PC-9 (cell line): ENCODE measurements around the gene TTC13. TPM values are rescaled to one million over a fixed set of nuclear protein-coding genes. Genes with fewer than 3 reads are reported as not detected.

ENCODE experiments used
- BruUV-seq: library from RNA; stranded (reverse); fragments of 400-500 nt; replicated peaks from 2 replicates; lab custom pipeline; 2021; lab: Mats Ljungman, UMichigan
- CTCF ChIA-PET: fragments of 300-600 bp; sonication (Branson Sonifier 250); formaldehyde crosslinking; loops from one replicate; lab custom pipeline; 2022; ENCODE audit warnings: antibody characterized with exemption; lab: Charles Lee
- POLR2A ChIA-PET: fragments of 300-600 bp; sonication (Branson Sonifier 250); formaldehyde crosslinking; loops from one replicate; lab custom pipeline; 2022; ENCODE audit warnings: antibody characterized with exemption; ENCODE audit not compliant: unreplicated experiment; lab: Charles Lee
- DNase-seq, 2 experiments: peaks; one replicate each; pipeline versions ENCODE4 v3.0.0 to v3.0.0-alpha.2; 2015 to 2022; ENCODE audit warnings: mixed read lengths in 1 of 2
- H2AFZ ChIP-seq: fragments of 200-600 bp; sonication (generic); 2 replicates; pipeline ENCODE4 v1.8.1; 2017; ENCODE audit warnings: antibody characterized with exemption
- H3F3A ChIP-seq: fragments of 200-600 bp; sonication (generic); 2 replicates; pipeline ENCODE4 v1.8.1; 2017; ENCODE audit warnings: antibody characterized with exemption, mild to moderate bottlenecking, low read depth; ENCODE audit not compliant: insufficient read depth
- H3K27ac ChIP-seq: fragments of 200-600 bp; sonication (generic); 2 replicates; pipeline ENCODE4 v1.6.1; 2016; ENCODE audit warnings: mixed run types
- H3K27me3 ChIP-seq: fragments of 200-600 bp; sonication (generic); 2 replicates; pipeline ENCODE4 v1.6.1; 2016; ENCODE audit warnings: low read depth, mixed run types; ENCODE audit not compliant: insufficient read depth
- H3K36me3 ChIP-seq: fragments of 200-600 bp; sonication (generic); 2 replicates; pipeline ENCODE4 v1.6.1; 2016; ENCODE audit warnings: low read depth, mixed run types
- H3K4me1 ChIP-seq: fragments of 200-600 bp; sonication (generic); replicated peaks from 2 replicates; pipeline ENCODE4 v1.6.1; 2016; ENCODE audit warnings: mixed run types; ENCODE audit not compliant: insufficient read depth
- H3K4me2 ChIP-seq: fragments of 200-600 bp; sonication (generic); 2 replicates; pipeline ENCODE4 v1.6.1; 2017; ENCODE audit warnings: mixed run types
- H3K4me3 ChIP-seq: fragments of 200-600 bp; sonication (generic); 2 replicates; pipeline ENCODE4 v1.6.1; 2016; ENCODE audit warnings: mixed run types
- H3K79me2 ChIP-seq: fragments of 200-600 bp; sonication (generic); 2 replicates; pipeline ENCODE4 v1.6.1; 2017; ENCODE audit warnings: low read depth, mixed run types
- H3K9me2 ChIP-seq: fragments of 200-600 bp; sonication (generic); 2 replicates; pipeline ENCODE4 v1.8.1; 2017; ENCODE audit warnings: mild to moderate bottlenecking; ENCODE audit not compliant: insufficient read depth
- H3K9me3 ChIP-seq: fragments of 200-600 bp; sonication (generic); 2 replicates; pipeline ENCODE4 v1.8.1; 2016; ENCODE audit warnings: low read depth; ENCODE audit not compliant: insufficient read depth
- H4K20me1 ChIP-seq: fragments of 200-600 bp; sonication (generic); 2 replicates; pipeline ENCODE4 v1.8.1; 2017; ENCODE audit not compliant: insufficient read depth
- CTCF ChIP-seq: fragments of 200-600 bp; sonication (generic); conservative IDR thresholded peaks from 2 replicates; pipeline ENCODE4 v1.6.1; 2017; ENCODE audit warnings: mixed run types, antibody characterized with exemption, mild to moderate bottlenecking, moderate library complexity
- EZH2 ChIP-seq: fragments of 200-600 bp; sonication (generic); IDR thresholded peaks from 2 replicates; pipeline ENCODE4 v1.8.0; 2017; ENCODE audit warnings: antibody characterized with exemption, low read depth
- intact Hi-C: fragments of 100-400 bp; cut with micrococcal nuclease; formaldehyde crosslinking; loops from one replicate; pipeline ENCODE4 v1.10.0; 2022; ENCODE audit not compliant: unreplicated experiment
- total RNA-seq: library from RNA; stranded (reverse); gene quantifications from 2 replicates; pipeline ENCODE4 v1.2.3, GENCODE V29; 2021

TTC13 gene
- total RNA-seq, 1 experiment from 2014 or later: 7.5 TPM

GRCh38 chr1:230901671-230902070, 77.0 kb downstream of the TTC13 start:
- H3F3A ChIP-seq: no peaks in the 10 kb centered on the region
- ChIA-PET CTCF (interaction anchor here (0.6 kb wide), 2 partner anchors 69 to 93 kb away, joined by 6 to 10 read pairs; no protein-coding TSS in a partner anchor), POLR2A (no interaction called here)
- H3K27ac ChIP-seq: no peak overlapping the region
- BruUV-seq: no TSS peak
- no peak overlapping the region for H3K4me2 ChIP-seq
- peaks cover 2% of the 10 kb centered on the region; the same call in 1 of the 2 replicates for H3K36me3 ChIP-seq
- H3K4me3 ChIP-seq: no peak overlapping the region
- no peaks in the 10 kb centered on the region for H3K27me3 ChIP-seq
- no peak for TF ChIP-seq CTCF
- TF ChIP-seq EZH2: no peak
- no peaks in the 10 kb centered on the region for H3K9me2 ChIP-seq
- no peaks in the 10 kb centered on the region for H3K79me2 ChIP-seq
- H3K9me3 ChIP-seq: no peaks in the 10 kb centered on the region
- H2AFZ ChIP-seq: no peak overlapping the region
- intact Hi-C loops: no loop called here
- no peaks in the 10 kb centered on the region for H4K20me1 ChIP-seq
- no peaks in the 10 kb centered on the region for H3K4me1 ChIP-seq
- no peak for DNase-seq

GRCh38 chr1:230900984-230901383, 77.7 kb downstream of the TTC13 start:
- BruUV-seq: no TSS peak
- Histone ChIP-seq H3K4me1 (no peaks in the 10 kb centered on the region), H4K20me1 (no peaks in the 10 kb centered on the region), H3K4me3 (no peak overlapping the region), H3K9me2 (no peaks in the 10 kb centered on the region), H3K36me3 (no peaks in the 10 kb centered on the region), H3K79me2 (no peaks in the 10 kb centered on the region), H3K9me3 (no peaks in the 10 kb centered on the region), H3F3A (no peaks in the 10 kb centered on the region), H3K4me2 (no peak overlapping the region), H3K27ac (no peak overlapping the region), H3K27me3 (no peaks in the 10 kb centered on the region), H2AFZ (no peak overlapping the region)
- CTCF ChIA-PET: no interaction called here
- no peak for DNase-seq
- intact Hi-C loops: no loop called here
- no peak for TF ChIP-seq CTCF
- TF ChIP-seq EZH2: no peak
- POLR2A ChIA-PET: no interaction called here

GRCh38 chr1:230899841-230900251, 78.8 kb downstream of the TTC13 start:
- H3K27ac ChIP-seq: no peak overlapping the region
- no peaks in the 10 kb centered on the region for H3F3A ChIP-seq
- POLR2A ChIA-PET: no interaction called here
- H3K4me2 ChIP-seq: no peak overlapping the region
- H3K4me3 ChIP-seq: no peak overlapping the region
- no TSS peak for BruUV-seq
- H3K27me3 ChIP-seq: no peaks in the 10 kb centered on the region
- H3K36me3 ChIP-seq: no peaks in the 10 kb centered on the region
- no peaks in the 10 kb centered on the region for H3K9me2 ChIP-seq
- no peaks in the 10 kb centered on the region for H4K20me1 ChIP-seq
- no peaks in the 10 kb centered on the region for H3K79me2 ChIP-seq
- DNase-seq: no peak
- no peak for TF ChIP-seq CTCF
- TF ChIP-seq EZH2: no peak
- no peak overlapping the region for H2AFZ ChIP-seq
- H3K9me3 ChIP-seq: no peaks in the 10 kb centered on the region
- H3K4me1 ChIP-seq: no peaks in the 10 kb centered on the region
- CTCF ChIA-PET: no interaction called here
- intact Hi-C loops: no loop called here
